HFFc6 (cell line): ENCODE measurements around the gene SLC26A2. TPM values are rescaled to one million over a fixed set of nuclear protein-coding genes. Genes with fewer than 3 reads are reported as not detected.

Experiments
- DNase-seq: peaks from one replicate; pipeline ENCODE4 v3.0.0-alpha.2; 2018
- H3K27ac Mint-ChIP-seq: 2 replicates; pipeline ENCODE4 v1.8.0; 2020; ENCODE audit warnings: mild to moderate bottlenecking, mixed read lengths
- H3K27me3 Mint-ChIP-seq: 2 replicates; pipeline ENCODE4 v1.8.0; 2021; ENCODE audit warnings: mild to moderate bottlenecking, moderate library complexity, mixed read lengths; ENCODE audit not compliant: insufficient read depth
- H3K36me3 Mint-ChIP-seq: 2 replicates; pipeline ENCODE4 v1.8.0; 2021; ENCODE audit warnings: low read depth, mixed read lengths
- H3K4me1 Mint-ChIP-seq: 2 replicates; pipeline ENCODE4 v1.8.0; 2020; ENCODE audit warnings: low read depth, mixed read lengths
- H3K4me3 Mint-ChIP-seq: 2 replicates; pipeline ENCODE4 v1.8.0; 2020; ENCODE audit warnings: mild to moderate bottlenecking, moderate library complexity, mixed read lengths
- H3K9me3 Mint-ChIP-seq: 2 replicates; pipeline ENCODE4 v1.8.0; 2020; ENCODE audit warnings: mild to moderate bottlenecking, mixed read lengths
- total RNA-seq, 6 experiments: library from RNA; stranded (reverse); fragmentation: NEBNext Ultra II Directional; extraction: Animal tissue kit (Norgen Biotek cat#: 25700); gene quantifications; 2 replicates in 1 of 6; 3 replicates in 5 of 6; pipeline ENCODE4 v1.2.3, GENCODE V29; 2021
- TF ChIP-seq, protein P1 (sequence below): fragments of 200-600 bp; sonication (generic); IDR thresholded peaks from 2 replicates; pipeline ENCODE4 v1.5.0; 2021; ENCODE audit warnings: antibody characterized with exemption, mild to moderate bottlenecking

Gene SLC26A2
- total RNA-seq, 6 experiments from 2014 or later = 9.5 to 12.9 (median 11.4) TPM

DNA sequence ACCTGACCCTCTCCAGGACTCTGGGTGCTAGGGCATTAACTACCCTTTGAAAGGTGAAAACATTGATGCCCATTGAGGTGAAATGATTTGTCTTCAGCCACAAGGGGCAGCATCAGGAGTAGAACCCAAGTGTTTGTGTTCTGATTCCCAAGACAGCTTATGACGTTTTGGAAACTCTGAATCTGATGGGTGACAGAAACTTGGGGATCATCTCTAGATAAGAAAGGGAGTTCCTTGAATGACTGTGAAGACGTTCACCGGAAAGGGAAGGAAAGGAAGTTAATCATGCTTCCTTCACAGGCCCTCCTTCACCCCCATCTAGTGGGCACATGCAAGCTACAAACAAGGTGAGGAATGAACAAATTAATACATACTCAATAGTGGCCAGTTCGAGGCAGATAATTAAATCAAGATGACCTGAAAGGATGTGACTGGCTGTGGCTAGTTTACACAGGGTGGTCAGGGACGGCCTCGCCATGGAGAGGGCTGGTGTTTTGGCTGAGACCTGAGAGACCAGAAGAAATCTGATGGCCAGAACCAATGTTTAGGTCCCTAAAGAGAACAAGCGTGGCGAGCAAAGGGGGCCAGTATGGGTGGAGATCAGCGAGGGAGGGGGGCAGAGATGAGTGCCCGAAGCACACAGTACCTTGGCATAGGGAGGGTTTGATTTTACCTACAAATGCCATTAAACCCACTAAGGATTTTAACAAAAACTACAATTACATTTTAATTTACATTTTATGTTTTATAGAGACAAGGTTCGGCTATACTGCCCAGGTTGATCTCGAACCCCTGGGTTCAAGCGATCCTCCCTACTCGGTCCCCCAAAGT is 937 bp upstream of the SLC26A2 start:
- Mint-ChIP-seq H3K4me3 (peak overlapping the region; percentile 96), H3K9me3 (no peaks in the 10 kb centered on the region), H3K27me3 (peaks cover 6% of the 10 kb centered on the region), H3K4me1 (peaks cover 52% of the 10 kb centered on the region), H3K36me3 (no peaks in the 10 kb centered on the region), H3K27ac (peak overlapping the region; percentile 98)
- TF ChIP-seq, protein P1, sequence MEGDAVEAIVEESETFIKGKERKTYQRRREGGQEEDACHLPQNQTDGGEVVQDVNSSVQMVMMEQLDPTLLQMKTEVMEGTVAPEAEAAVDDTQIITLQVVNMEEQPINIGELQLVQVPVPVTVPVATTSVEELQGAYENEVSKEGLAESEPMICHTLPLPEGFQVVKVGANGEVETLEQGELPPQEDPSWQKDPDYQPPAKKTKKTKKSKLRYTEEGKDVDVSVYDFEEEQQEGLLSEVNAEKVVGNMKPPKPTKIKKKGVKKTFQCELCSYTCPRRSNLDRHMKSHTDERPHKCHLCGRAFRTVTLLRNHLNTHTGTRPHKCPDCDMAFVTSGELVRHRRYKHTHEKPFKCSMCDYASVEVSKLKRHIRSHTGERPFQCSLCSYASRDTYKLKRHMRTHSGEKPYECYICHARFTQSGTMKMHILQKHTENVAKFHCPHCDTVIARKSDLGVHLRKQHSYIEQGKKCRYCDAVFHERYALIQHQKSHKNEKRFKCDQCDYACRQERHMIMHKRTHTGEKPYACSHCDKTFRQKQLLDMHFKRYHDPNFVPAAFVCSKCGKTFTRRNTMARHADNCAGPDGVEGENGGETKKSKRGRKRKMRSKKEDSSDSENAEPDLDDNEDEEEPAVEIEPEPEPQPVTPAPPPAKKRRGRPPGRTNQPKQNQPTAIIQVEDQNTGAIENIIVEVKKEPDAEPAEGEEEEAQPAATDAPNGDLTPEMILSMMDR = peak; percentile 80
- DNase-seq = peak; percentile 75

DNA sequence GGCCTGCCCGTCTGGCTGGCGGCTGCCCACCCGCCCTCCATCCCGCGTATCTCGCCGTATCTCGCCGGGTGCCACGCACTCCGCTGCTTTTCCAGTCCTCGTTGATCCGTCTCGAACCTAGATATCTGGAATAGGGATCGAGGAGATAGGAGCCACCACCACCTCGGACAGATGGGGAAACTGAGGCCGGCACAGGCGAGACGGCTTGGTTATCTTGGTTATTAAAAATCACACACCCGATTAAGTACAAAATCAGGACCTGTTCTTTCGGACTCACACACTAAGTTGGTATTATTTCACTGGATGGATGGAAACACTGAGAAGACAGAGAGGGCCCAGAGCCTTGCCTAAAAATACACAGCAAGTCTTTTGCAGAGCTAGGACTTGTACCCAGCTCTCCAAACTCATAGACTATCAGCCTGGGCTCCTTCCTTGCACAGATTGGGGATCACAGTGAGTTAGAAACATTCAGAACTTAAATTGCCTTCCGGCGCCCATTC is 678 bp downstream of the SLC26A2 start:
- TF ChIP-seq, protein P1 = no peak; the same call in 1 of the 2 replicates
- H3K4me1 Mint-ChIP-seq = peaks cover 52% of the 10 kb centered on the region
- no peaks in the 10 kb centered on the region for H3K36me3 Mint-ChIP-seq
- H3K4me3 Mint-ChIP-seq = peak overlapping the region; percentile 96
- no peaks in the 10 kb centered on the region for H3K9me3 Mint-ChIP-seq
- peaks cover 3% of the 10 kb centered on the region for H3K27me3 Mint-ChIP-seq
- DNase-seq = no peak
- peak overlapping the region; percentile 36 for H3K27ac Mint-ChIP-seq

DNA sequence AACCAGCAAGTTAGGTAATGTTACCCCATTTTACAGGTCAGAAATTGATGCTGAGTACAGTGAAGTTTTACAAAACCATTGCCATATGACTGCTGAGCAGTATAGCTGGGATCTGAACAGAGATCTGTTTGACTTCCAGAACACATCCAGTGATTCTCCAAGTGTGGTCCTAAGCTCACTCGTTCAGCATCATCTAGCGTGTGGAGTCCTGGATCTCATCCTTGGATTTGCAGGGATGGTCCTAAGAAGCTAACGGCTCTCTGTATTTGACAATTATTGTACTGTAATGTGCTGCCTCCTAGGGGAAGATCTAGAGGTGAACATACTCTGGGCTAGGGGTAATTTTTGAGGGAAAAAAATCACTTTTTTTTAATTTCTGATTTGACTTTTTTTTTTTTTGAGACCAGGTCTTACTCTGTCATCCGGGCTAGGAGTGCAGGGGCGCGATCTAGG is 1.4 kb downstream of the SLC26A2 start:
- H3K9me3 Mint-ChIP-seq = no peaks in the 10 kb centered on the region
- DNase-seq = peak; percentile 57

DNA sequence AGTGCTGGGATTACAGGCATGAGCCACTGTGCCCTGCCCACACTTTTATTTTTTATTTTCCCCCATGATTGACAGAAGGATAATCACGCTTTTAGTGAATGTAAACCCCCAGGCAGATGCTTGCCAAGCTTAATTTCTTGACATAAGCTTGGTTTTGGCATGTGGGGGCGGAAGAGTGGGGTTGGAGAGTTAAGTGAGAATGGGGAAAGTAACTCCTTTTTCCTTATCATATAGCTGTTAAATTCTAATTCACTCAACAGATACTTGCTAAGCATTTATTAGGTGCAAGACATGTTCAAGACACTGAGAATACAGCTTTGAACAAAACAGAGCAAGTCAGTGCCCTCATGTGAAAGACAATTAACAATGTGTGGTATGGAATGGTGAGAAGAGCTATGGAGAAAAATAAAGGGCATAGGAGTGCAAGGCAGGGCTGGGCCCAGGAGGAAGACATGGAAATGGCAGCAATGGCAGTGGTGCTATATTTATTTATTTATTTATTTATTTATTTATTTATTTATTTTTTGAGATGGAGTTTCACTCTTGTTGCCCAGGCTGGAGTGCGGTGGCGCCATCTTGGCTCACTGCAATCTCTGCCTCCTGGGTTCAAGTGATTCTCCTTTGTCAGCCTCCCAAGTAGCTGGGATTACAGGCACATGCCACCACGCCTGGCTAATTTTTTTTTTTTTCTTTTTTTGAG is 2.2 kb downstream of the SLC26A2 start:
- Mint-ChIP-seq H3K27ac (no peak overlapping the region), H3K4me1 (peaks cover 39% of the 10 kb centered on the region), H3K27me3 (peaks cover 3% of the 10 kb centered on the region; the same call in 1 of the 2 replicates), H3K9me3 (no peaks in the 10 kb centered on the region), H3K4me3 (no peak overlapping the region), H3K36me3 (no peaks in the 10 kb centered on the region)
- TF ChIP-seq, protein P1 = no peak
- DNase-seq = no peak

More for the DNA sequence above, 1.4 kb downstream of the SLC26A2 start:
- Mint-ChIP-seq H3K4me3 (peak overlapping the region; percentile 96), H3K4me1 (peaks cover 47% of the 10 kb centered on the region), H3K36me3 (no peaks in the 10 kb centered on the region), H3K27ac (no peak overlapping the region), H3K27me3 (peaks cover 3% of the 10 kb centered on the region)
- TF ChIP-seq, protein P1 = peak; percentile 82

DNA sequence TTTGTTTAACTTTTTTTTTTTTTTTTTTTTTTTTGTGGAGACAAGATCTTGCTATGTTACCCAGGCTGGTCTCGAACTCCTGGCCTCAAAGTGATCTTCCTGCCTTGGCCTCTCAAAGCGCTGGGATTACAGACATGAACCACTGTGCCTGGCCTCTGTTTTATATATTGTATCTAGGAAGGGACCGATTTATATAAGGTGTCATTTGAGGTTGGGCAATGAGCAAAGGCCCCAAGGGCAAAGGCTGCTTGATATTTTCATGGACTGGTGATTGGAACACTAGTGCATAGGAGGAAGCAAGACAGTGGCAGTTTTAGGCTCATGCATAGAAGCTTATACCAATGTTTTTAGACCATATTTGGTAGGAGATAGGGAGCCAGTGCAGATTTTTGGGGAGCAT is 3.2 kb downstream of the SLC26A2 start:
- Mint-ChIP-seq H3K4me1 (peaks cover 29% of the 10 kb centered on the region), H3K4me3 (no peak overlapping the region), H3K27ac (no peak overlapping the region), H3K27me3 (peaks cover 3% of the 10 kb centered on the region; the same call in 1 of the 2 replicates), H3K9me3 (no peaks in the 10 kb centered on the region), H3K36me3 (no peaks in the 10 kb centered on the region)
- TF ChIP-seq, protein P1 = no peak
- no peak for DNase-seq
